ENCODE data around the gene GRAPL. TPM values are rescaled to one million over a fixed set of nuclear protein-coding genes. Genes with fewer than 3 reads are reported as not detected.
"Not testable (repeated sequence)": the region's sequence is repeated elsewhere in the genome, so short reads cannot be mapped to it uniquely, and the experiment has no call there.

Gene GRAPL
- not detected for polyA plus RNA-seq (2012; ENCODE audit: insufficient read depth, insufficient read length, low read depth)

- not testable (repeated sequence) for H3K4me3 ChIP-seq (ENCODE audit: low read depth, low read length); H3K36me3 ChIP-seq; H3K9me3 ChIP-seq; H3K27me3 ChIP-seq; DNase-seq; H3K4me1 ChIP-seq
Observed at GRCh38 chr17:19127148-19127980, at the start of gene GRAPL. Gene GRAPL, plus strand, starts transcription at chr17:19127589. Its CDS starts 31 bp downstream, at chr17:19127620.

GRCh38 chr17:19088804-19089685 lies 38.3 kb upstream of the GRAPL start:
- peak; percentile 19 for DNase-seq
- H3K4me3 ChIP-seq (ENCODE audit: low read depth, low read length); H3K4me1 ChIP-seq; H3K36me3 ChIP-seq; H3K27me3 ChIP-seq; H3K9me3 ChIP-seq: not testable (repeated sequence)

- not testable (repeated sequence) for H3K4me1 ChIP-seq; DNase-seq; H3K36me3 ChIP-seq; H3K9me3 ChIP-seq; H3K4me3 ChIP-seq (ENCODE audit: low read depth, low read length); H3K27me3 ChIP-seq
Observed at GRCh38 chr17:19090058-19090772, 37.2 kb upstream of the GRAPL start.

GRCh38 chr17:19092737-19093683 lies 34.4 kb upstream of the GRAPL start:
- H3K4me1 ChIP-seq; DNase-seq; H3K4me3 ChIP-seq (ENCODE audit: low read depth, low read length); H3K36me3 ChIP-seq; H3K27me3 ChIP-seq; H3K9me3 ChIP-seq: not testable (repeated sequence)

GRCh38 chr17:19093684-19094438 lies 33.5 kb upstream of the GRAPL start:
- not testable (repeated sequence) for H3K9me3 ChIP-seq; H3K4me3 ChIP-seq (ENCODE audit: low read depth, low read length); H3K27me3 ChIP-seq; H3K36me3 ChIP-seq; H3K4me1 ChIP-seq; DNase-seq

- H3K27me3 ChIP-seq; H3K36me3 ChIP-seq; H3K4me3 ChIP-seq (ENCODE audit: low read depth, low read length); H3K9me3 ChIP-seq; DNase-seq; H3K4me1 ChIP-seq: not testable (repeated sequence)
Observed at GRCh38 chr17:19108517-19108916, 18.9 kb upstream of the GRAPL start.

- not testable (repeated sequence) for DNase-seq; H3K36me3 ChIP-seq; H3K27me3 ChIP-seq; H3K9me3 ChIP-seq; H3K4me1 ChIP-seq; H3K4me3 ChIP-seq (ENCODE audit: low read depth, low read length)
Observed at GRCh38 chr17:19110189-19111097, 16.9 kb upstream of the GRAPL start.

- H3K4me3 ChIP-seq (ENCODE audit: low read depth, low read length), result peak overlapping the region; percentile 43
Observed at GRCh38 chr17:19111111-19111711, 16.2 kb upstream of the GRAPL start.

GRCh38 chr17:19111801-19112458 lies 15.5 kb upstream of the GRAPL start:
- not testable (repeated sequence) for H3K27me3 ChIP-seq; H3K4me1 ChIP-seq; H3K4me3 ChIP-seq (ENCODE audit: low read depth, low read length); H3K9me3 ChIP-seq; H3K36me3 ChIP-seq
- DNase-seq, result peak; percentile 75

More at GRCh38 chr17:19111111-19111711, 16.2 kb upstream of the GRAPL start:
- DNase-seq, result peak; percentile 64
- H3K9me3 ChIP-seq, H3K4me1 ChIP-seq, H3K36me3 ChIP-seq, H3K27me3 ChIP-seq: not testable (repeated sequence)

GRCh38 chr17:19112459-19112826 lies 14.9 kb upstream of the GRAPL start:
- H3K9me3 ChIP-seq; H3K4me1 ChIP-seq; H3K36me3 ChIP-seq; DNase-seq; H3K27me3 ChIP-seq; H3K4me3 ChIP-seq (ENCODE audit: low read depth, low read length): not testable (repeated sequence)

GRCh38 chr17:19118695-19119094 lies 8.7 kb upstream of the GRAPL start:
- H3K9me3 ChIP-seq, DNase-seq: not testable (repeated sequence)

GRCh38 chr17:19125289-19125688 lies 2.1 kb upstream of the GRAPL start:
- not testable (repeated sequence) for H3K36me3 ChIP-seq; DNase-seq; H3K9me3 ChIP-seq; H3K4me3 ChIP-seq (ENCODE audit: low read depth, low read length); H3K4me1 ChIP-seq; H3K27me3 ChIP-seq

More at GRCh38 chr17:19118695-19119094, 8.7 kb upstream of the GRAPL start:
- not testable (repeated sequence) for H3K27me3 ChIP-seq; H3K4me3 ChIP-seq (ENCODE audit: low read depth, low read length); H3K36me3 ChIP-seq; H3K4me1 ChIP-seq

Data from BE2C (cell line).